GM12878 (cell line): Measurements from ENCODE around the gene STX7. TPM values are rescaled to one million over a fixed set of nuclear protein-coding genes. Genes with fewer than 3 reads are reported as not detected.

Source experiments
- ATAC-seq: fragments of 200-7000 bp; cut with Tn5 transposase; 3 replicates; pipeline ENCODE4 v1.9.1; 2020; ENCODE audit warnings: mild to moderate bottlenecking, moderate library complexity
- BruUV-seq: library from RNA; stranded (reverse); fragments of 400-500 nt; replicated peaks from 2 replicates; lab custom pipeline; 2021; lab: Mats Ljungman, UMichigan
- CTCF ChIA-PET: fragments of 300-600 bp; sonication (Branson Sonifier 250); formaldehyde crosslinking; extraction: SDS; loops from one replicate; lab custom pipeline; 2021; ENCODE audit warnings: inconsistent platforms; lab: Yijun Ruan, JAX
- POLR2A ChIA-PET: fragments of 350-600 bp; formaldehyde crosslinking; extraction: SDS; loops from one replicate; lab custom pipeline; 2021; ENCODE audit warnings: inconsistent platforms; lab: Charles Lee
- RAD21 ChIA-PET: fragments of 300-600 bp; sonication (Branson Sonifier 250); formaldehyde crosslinking; loops from one replicate; lab custom pipeline; 2023; ENCODE audit warnings: antibody characterized with exemption; ENCODE audit not compliant: unreplicated experiment; lab: Charles Lee
- SMC1A ChIA-PET: fragments of 300-600 bp; sonication (Branson Sonifier 250); formaldehyde crosslinking; loops from one replicate; lab custom pipeline; 2023; ENCODE audit not compliant: unreplicated experiment, uncharacterized antibody; lab: Charles Lee
- DNase-seq: peaks from one replicate; pipeline ENCODE4 v3.0.0-alpha.2; 2011; ENCODE audit warnings: low read depth, low spot score
- FAIRE-seq: peaks from 3 replicates; lab custom pipeline; 2011; peaks lifted over from hg19 to GRCh38; lab: Jason Lieb, UNC
- H2AFZ ChIP-seq: 2 replicates; pipeline ENCODE4 v1.6.0; 2011; ENCODE audit warnings: low read depth, low read length, control low read depth; ENCODE audit not compliant: control insufficient read depth
- H3K27ac ChIP-seq: 2 replicates; pipeline ENCODE4 v1.5.1; 2011; ENCODE audit warnings: control low read depth; ENCODE audit not compliant: control insufficient read depth, insufficient read depth
- H3K27me3 ChIP-seq, 2 experiments: replicated peaks in 1 of 2; 2 replicates each; pipeline versions ENCODE4 v1.6.0 to v1.6.1; 2011; ENCODE audit warnings: low read length in 1 of 2; ENCODE audit not compliant: control insufficient read depth in 2 of 2, insufficient read depth in 2 of 2
- H3K36me3 ChIP-seq, 2 experiments: 2 replicates each; pipeline ENCODE4 v1.5.1; 2011; ENCODE audit warnings: low read length in 1 of 2; ENCODE audit not compliant: control insufficient read depth in 2 of 2, insufficient read depth in 2 of 2
- H3K4me1 ChIP-seq: 2 replicates; pipeline ENCODE4 v1.6.1; 2011; ENCODE audit warnings: mild to moderate bottlenecking, low read length, moderate library complexity, mixed read lengths; ENCODE audit not compliant: control insufficient read depth, insufficient read depth
- H3K4me2 ChIP-seq: 2 replicates; pipeline ENCODE4 v1.6.0; 2011; ENCODE audit warnings: control low read depth; ENCODE audit not compliant: control insufficient read depth, insufficient read depth
- H3K4me3 ChIP-seq: fragments of 200-600 bp; sonication (generic); 2 replicates; pipeline ENCODE4 v1.5.1; 2016
- H3K79me2 ChIP-seq: 2 replicates; pipeline ENCODE4 v1.6.0; 2011; ENCODE audit warnings: low read length; ENCODE audit not compliant: control insufficient read depth, insufficient read depth
- H3K9ac ChIP-seq: 2 replicates; pipeline ENCODE4 v1.8.0; 2011; ENCODE audit warnings: low read length, control low read depth, mixed read lengths; ENCODE audit not compliant: control insufficient read depth, insufficient read depth
- H3K9me3 ChIP-seq: replicated peaks from 3 replicates; pipeline ENCODE4 v1.5.1; 2011; ENCODE audit warnings: mild to moderate bottlenecking, low read length; ENCODE audit not compliant: control insufficient read depth, insufficient read depth
- H4K20me1 ChIP-seq: 2 replicates; pipeline ENCODE4 v1.6.0; 2011; ENCODE audit not compliant: control insufficient read depth, insufficient read depth
- ASH2L ChIP-seq: fragments of 300-600, 200-600 bp; sonication (generic); IDR thresholded peaks from 2 replicates; pipeline ENCODE4 v1.6.1; 2017; ENCODE audit warnings: low read depth, mild to moderate bottlenecking, borderline replicate concordance
- BRCA1 ChIP-seq: IDR thresholded peaks from 2 replicates; pipeline ENCODE4 v1.6.1; 2011; ENCODE audit warnings: low read depth, low read length, improper control_type of control experiment
- KDM1A ChIP-seq: fragments of 200-600 bp; sonication (generic); IDR thresholded peaks from 2 replicates; pipeline ENCODE4 v1.6.1; 2016; ENCODE audit warnings: borderline replicate concordance
- NFXL1 ChIP-seq: fragments of 450-650 bp; IDR thresholded peaks from 2 replicates; pipeline ENCODE4 v1.6.1; 2017; ENCODE audit warnings: antibody characterized with exemption, mild to moderate bottlenecking, borderline replicate concordance
- WGBS: methylation state at CpG from one replicate; pipeline ENCODE4 v1.1.6; 2016; ENCODE audit warnings: low lambda C conversion rate; ENCODE audit not compliant: insufficient replicate concordance, insufficient coverage; ENCODE audit errors: missing lambda C conversion rate; 5-methylcytosine and 5-hydroxymethylcytosine counted together
- in situ Hi-C: fragments of 300-500 bp; cut with MboI; formaldehyde crosslinking; loops from 9 replicates; pipeline ENCODE4 v1.14.3; 2018; ENCODE audit warnings: mixed read lengths
- intact Hi-C: fragments of 100-400 bp; cut with micrococcal nuclease; formaldehyde crosslinking; loops from one replicate; pipeline ENCODE4 v1.14.2; 2022; ENCODE audit not compliant: unreplicated experiment
- polyA plus RNA-seq, 11 experiments: library from polyadenylated mRNA; depleted of rRNA in 4 of 11; unstranded in 6 of 11; stranded (reverse) in 5 of 11; fragments of >200 nt; fragmentation: Nextera tagmentation in 4 of 11; fragmentation: Illumina TruSeq in 1 of 11; extraction: Ambion mirVana in 4 of 11; extraction: Trizol in 1 of 11; gene quantifications; 1 replicate in 1 of 11; 2 replicates in 10 of 11; pipeline versions ENCODE4 v1.2.1 to v1.2.3, GENCODE V29; 2011 to 2016; ENCODE audit warnings: inconsistent platforms in 2 of 11, missing spikeins in 2 of 11, low read depth in 1 of 11
- total RNA-seq, 4 experiments: library from RNA; depleted of rRNA in 3 of 4; stranded (reverse); fragments of >200 nt in 3 of 4; fragmentation: Illumina TruSeq in 1 of 4; extraction: Trizol in 1 of 4; gene quantifications; 2 replicates each; pipeline versions ENCODE4 v1.2.1 to v1.2.3, GENCODE V29; 2013 to 2021
- TF ChIP-seq, protein P1 (sequence below): fragments of 450-650 bp; IDR thresholded peaks from 2 replicates; pipeline ENCODE4 v1.6.1; 2017; ENCODE audit warnings: mild to moderate bottlenecking, low read depth, inconsistent platforms; ENCODE audit not compliant: poor library complexity, severe bottlenecking
- TF ChIP-seq, protein P2 (sequence below): IDR thresholded peaks from 2 replicates; pipeline ENCODE4 v1.6.1; 2011; ENCODE audit warnings: mild to moderate bottlenecking, low read depth, low read length, moderate library complexity; ENCODE audit not compliant: insufficient replicate concordance

Gene STX7
- total and polyA plus RNA-seq, 10 of the 15 experiments (the other 5 are each of a cell fraction or from before 2014, with no cell fraction given) = 26.5 to 75.5 (median 51.3) TPM

DNA sequence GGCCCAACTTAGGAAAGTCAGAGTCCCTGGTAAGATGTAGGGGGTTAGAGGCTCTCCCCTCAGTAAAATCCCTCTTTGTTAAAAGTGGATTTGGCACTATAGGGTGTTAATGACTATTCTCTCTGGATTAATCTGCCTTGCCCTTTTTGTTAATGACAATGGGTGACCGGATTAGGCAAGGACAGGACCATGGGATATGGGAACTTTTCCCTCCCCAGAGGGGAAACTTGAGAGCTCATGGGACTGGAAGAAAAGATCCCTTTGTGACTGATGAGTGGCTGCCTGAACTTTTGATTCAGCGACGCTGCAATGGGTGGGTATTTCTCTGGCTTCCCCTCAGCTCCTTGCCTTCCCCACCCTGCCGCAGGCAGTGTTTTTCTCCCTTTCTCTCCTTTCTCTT is 12.9 kb upstream of the STX7 start:
- POLR2A ChIA-PET = interaction anchor here (0.9 kb wide), 1 partner anchor 13 kb away, joined by 3 read pairs; the partner anchor contains the start of gene STX7
- RAD21 ChIA-PET = no interaction called here
- no peak for TF ChIP-seq KDM1A
- TF ChIP-seq, protein P1, sequence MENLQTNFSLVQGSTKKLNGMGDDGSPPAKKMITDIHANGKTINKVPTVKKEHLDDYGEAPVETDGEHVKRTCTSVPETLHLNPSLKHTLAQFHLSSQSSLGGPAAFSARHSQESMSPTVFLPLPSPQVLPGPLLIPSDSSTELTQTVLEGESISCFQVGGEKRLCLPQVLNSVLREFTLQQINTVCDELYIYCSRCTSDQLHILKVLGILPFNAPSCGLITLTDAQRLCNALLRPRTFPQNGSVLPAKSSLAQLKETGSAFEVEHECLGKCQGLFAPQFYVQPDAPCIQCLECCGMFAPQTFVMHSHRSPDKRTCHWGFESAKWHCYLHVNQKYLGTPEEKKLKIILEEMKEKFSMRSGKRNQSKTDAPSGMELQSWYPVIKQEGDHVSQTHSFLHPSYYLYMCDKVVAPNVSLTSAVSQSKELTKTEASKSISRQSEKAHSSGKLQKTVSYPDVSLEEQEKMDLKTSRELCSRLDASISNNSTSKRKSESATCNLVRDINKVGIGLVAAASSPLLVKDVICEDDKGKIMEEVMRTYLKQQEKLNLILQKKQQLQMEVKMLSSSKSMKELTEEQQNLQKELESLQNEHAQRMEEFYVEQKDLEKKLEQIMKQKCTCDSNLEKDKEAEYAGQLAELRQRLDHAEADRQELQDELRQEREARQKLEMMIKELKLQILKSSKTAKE = no peak
- 70% methylated on average over 4 of the region's 4 CpGs for WGBS
- BruUV-seq = no TSS peak
- ATAC-seq (no peak), DNase-seq (no peak), FAIRE-seq (no peak)
- H3K79me2 ChIP-seq = no peaks in the 10 kb centered on the region
- no peak overlapping the region for H3K27ac ChIP-seq
- H3K36me3 ChIP-seq = no peaks in the 10 kb centered on the region
- no peak overlapping the region for H3K4me3 ChIP-seq
- in situ Hi-C loops = loop anchor here (10.0 kb wide), 1 partner anchor 269 kb away; the partner anchor contains the start of gene SLC18B1
- no peaks in the 10 kb centered on the region for H3K4me1 ChIP-seq
- no peaks in the 10 kb centered on the region for H4K20me1 ChIP-seq
- no peaks in the 10 kb centered on the region for H3K9me3 ChIP-seq
- CTCF ChIA-PET = interaction anchor here (4.3 kb wide), 1 partner anchor 10 kb away, joined by 20 read pairs; no protein-coding TSS in a partner anchor
- no peaks in the 10 kb centered on the region; a peak in 1 of 4 replicates for H3K27me3 ChIP-seq
- SMC1A ChIA-PET = interaction anchor here (0.6 to 2.1 kb wide), 2 partner anchors 13 to 133 kb away, joined by 3 to 6 read pairs; partner anchors contain the start of gene STX7
- no peak overlapping the region for H2AFZ ChIP-seq
- H3K4me2 ChIP-seq = no peak overlapping the region
- H3K9ac ChIP-seq = no peak overlapping the region
- intact Hi-C loops = loop anchor here (5.0 kb wide), 1 partner anchor 121 kb away; no protein-coding TSS in a partner anchor

DNA sequence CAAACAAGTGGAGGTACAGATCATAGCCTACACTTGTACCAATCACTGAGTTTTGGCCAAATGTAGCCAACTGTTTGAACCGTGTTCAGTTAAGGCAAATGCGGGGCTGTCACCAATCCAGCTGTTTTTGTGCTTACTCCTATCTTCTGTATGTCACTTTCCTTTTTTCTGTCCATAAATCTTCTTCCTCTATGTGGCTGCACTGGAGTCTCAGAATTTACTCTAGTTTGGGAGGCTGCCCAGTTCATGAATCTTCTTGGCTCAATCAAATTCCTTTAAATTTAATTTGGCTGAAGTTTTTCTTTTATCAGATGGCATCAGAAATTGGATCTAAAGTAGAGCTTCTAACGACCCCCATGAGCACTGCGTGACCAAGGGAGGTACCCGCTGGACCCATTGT is 11.7 kb upstream of the STX7 start:
- no peak overlapping the region for H3K4me3 ChIP-seq
- no peak for TF ChIP-seq BRCA1
- no peak for TF ChIP-seq ASH2L
- no peak for TF ChIP-seq NFXL1
- TF ChIP-seq, protein P2, sequence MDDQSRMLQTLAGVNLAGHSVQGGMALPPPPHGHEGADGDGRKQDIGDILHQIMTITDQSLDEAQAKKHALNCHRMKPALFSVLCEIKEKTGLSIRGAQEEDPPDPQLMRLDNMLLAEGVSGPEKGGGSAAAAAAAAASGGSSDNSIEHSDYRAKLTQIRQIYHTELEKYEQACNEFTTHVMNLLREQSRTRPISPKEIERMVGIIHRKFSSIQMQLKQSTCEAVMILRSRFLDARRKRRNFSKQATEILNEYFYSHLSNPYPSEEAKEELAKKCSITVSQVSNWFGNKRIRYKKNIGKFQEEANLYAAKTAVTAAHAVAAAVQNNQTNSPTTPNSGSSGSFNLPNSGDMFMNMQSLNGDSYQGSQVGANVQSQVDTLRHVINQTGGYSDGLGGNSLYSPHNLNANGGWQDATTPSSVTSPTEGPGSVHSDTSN = no peak
- TF ChIP-seq, all 136 proteins: peak for 0
- in situ Hi-C loops (loop anchor here (10.0 kb wide), 1 partner anchor 270 kb away; the partner anchor contains the start of gene SLC18B1), intact Hi-C loops (loop anchor here (5.0 kb wide), 1 partner anchor 123 kb away; no protein-coding TSS in a partner anchor)
- H3K4me1 ChIP-seq = no peaks in the 10 kb centered on the region
- no peak for ATAC-seq
- no peak overlapping the region for H2AFZ ChIP-seq
- H4K20me1 ChIP-seq = no peaks in the 10 kb centered on the region
- no peak for FAIRE-seq
- BruUV-seq = no TSS peak
- no peak overlapping the region for H3K4me2 ChIP-seq
- no peak for DNase-seq
- 80% methylated on average over 5 of the region's 5 CpGs for WGBS
- RAD21 ChIA-PET = interaction anchor here (1.4 kb wide), 1 partner anchor 145 kb away, joined by 3 read pairs; no protein-coding TSS in a partner anchor
- no peak overlapping the region for H3K9ac ChIP-seq
- SMC1A ChIA-PET = interaction anchor here (1.0 to 2.0 kb wide), 4 partner anchors 12 to 274 kb away, joined by 3 to 6 read pairs (median 5); partner anchors contain the start of genes SLC18B1 and STX7
- no peaks in the 10 kb centered on the region for H3K9me3 ChIP-seq
- H3K79me2 ChIP-seq = no peaks in the 10 kb centered on the region
- H3K36me3 ChIP-seq = no peaks in the 10 kb centered on the region
- no peaks in the 10 kb centered on the region; a peak in 1 of 4 replicates for H3K27me3 ChIP-seq
- CTCF ChIA-PET = interaction anchor here (0.9 to 1.9 kb wide), 3 partner anchors 11 to 245 kb away, joined by 3 to 6 read pairs (median 5); no protein-coding TSS in a partner anchor
- POLR2A ChIA-PET = interaction anchor here (0.6 to 1.1 kb wide), 2 partner anchors 216 to 229 kb away, joined by 8 read pairs; no protein-coding TSS in a partner anchor
- no peak overlapping the region for H3K27ac ChIP-seq
